ENCODE measurements around the gene ZFAND2A.

DNA sequence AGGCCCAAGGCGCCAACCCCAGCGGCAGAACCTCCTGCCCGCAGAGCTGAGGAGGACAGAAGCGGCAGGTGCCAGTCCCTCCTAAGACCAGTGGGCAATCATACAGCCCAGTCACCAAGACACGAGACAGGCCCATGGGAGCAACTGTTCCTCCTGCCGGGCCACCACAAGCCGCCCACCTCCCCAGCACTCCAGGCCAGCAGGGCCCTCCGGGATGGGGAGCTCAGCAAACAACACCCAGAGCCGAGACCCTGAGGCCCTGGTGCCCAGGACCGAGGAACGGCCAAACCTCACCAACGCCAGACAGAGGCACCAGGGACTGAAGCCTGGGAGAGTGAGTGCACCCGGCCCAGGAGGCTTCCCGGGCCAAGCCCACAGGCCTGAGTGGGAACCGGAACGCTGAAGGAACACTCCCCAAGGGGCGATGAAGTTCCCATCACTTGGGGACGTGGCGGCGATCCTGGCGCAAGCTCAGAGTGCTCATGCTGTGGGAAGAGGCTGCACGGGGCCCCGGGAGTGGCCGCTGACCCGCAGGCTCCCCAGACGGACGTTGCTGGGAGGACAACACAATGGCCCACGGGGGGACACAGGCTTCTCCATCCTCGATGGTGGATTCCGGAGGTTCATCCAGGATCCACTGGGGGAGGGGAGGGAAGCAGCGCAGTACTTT is 37.0 kb downstream of the ZFAND2A start:
- TF ChIP-seq POLR2A (IDR thresholded peaks at IDR 0.05): no peak
- TF ChIP-seq, protein P1, sequence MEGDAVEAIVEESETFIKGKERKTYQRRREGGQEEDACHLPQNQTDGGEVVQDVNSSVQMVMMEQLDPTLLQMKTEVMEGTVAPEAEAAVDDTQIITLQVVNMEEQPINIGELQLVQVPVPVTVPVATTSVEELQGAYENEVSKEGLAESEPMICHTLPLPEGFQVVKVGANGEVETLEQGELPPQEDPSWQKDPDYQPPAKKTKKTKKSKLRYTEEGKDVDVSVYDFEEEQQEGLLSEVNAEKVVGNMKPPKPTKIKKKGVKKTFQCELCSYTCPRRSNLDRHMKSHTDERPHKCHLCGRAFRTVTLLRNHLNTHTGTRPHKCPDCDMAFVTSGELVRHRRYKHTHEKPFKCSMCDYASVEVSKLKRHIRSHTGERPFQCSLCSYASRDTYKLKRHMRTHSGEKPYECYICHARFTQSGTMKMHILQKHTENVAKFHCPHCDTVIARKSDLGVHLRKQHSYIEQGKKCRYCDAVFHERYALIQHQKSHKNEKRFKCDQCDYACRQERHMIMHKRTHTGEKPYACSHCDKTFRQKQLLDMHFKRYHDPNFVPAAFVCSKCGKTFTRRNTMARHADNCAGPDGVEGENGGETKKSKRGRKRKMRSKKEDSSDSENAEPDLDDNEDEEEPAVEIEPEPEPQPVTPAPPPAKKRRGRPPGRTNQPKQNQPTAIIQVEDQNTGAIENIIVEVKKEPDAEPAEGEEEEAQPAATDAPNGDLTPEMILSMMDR (IDR thresholded peaks at IDR 0.05): no peak
